Testis (tissue), 3 donors: ENCODE data around the gene PNPLA8. TPM values are rescaled to one million over a fixed set of nuclear protein-coding genes. Genes with fewer than 3 reads are reported as not detected.

Experiments used
- DNase-seq: peaks from one replicate; pipeline ENCODE4 v3.0.0-alpha.2; 2019
- H3K27ac ChIP-seq, 2 donors: fragments of 200-600 bp; sonication (generic); one replicate each; pipeline ENCODE4 v1.5.1; 2019
- H3K27me3 ChIP-seq: fragments of 200-600 bp; sonication (generic); one replicate; pipeline ENCODE4 v1.5.1; 2019
- H3K36me3 ChIP-seq: fragments of 200-600 bp; sonication (generic); one replicate; pipeline ENCODE4 v1.5.1; 2017; ENCODE audit warnings: low read depth; ENCODE audit errors: missing control alignments
- H3K4me1 ChIP-seq: fragments of 200-600 bp; sonication (generic); one replicate; pipeline ENCODE4 v1.5.1; 2019
- H3K4me3 ChIP-seq, 2 donors: fragments of 200-600 bp; sonication (generic); one replicate each; pipeline ENCODE4 v1.5.1; 2017 to 2019
- H3K9me3 ChIP-seq: fragments of 200-600 bp; sonication (generic); one replicate; pipeline ENCODE4 v1.5.1; 2017
- POLR2A ChIP-seq: fragments of 450-650 bp; IDR thresholded peaks from one replicate; pipeline ENCODE4 v1.6.1; 2017; ENCODE audit warnings: antibody characterized with exemption, mild to moderate bottlenecking, moderate library complexity
- WGBS, 2 donors: methylation state at CpG; one replicate each; pipeline ENCODE4 v1.1.5; 2018; 5-methylcytosine and 5-hydroxymethylcytosine counted together
- intact Hi-C: fragments of 100-400 bp; cut with DNase I; formaldehyde crosslinking; loops from one replicate; pipeline ENCODE4 v1.15.1; 2023; ENCODE audit warnings: low total_unique reads
- polyA plus RNA-seq: library from polyadenylated mRNA; stranded (reverse); fragments of 350-450 nt; fragmentation: Illumina TruSeq; extraction: RNeasy Lipid Tissue Mini Kit (QIAGEN cat#74804); gene quantifications from one replicate; pipeline ENCODE4 v1.2.3, GENCODE V29; 2014; ENCODE audit warnings: low read depth, low replicate concordance; ENCODE audit not compliant: insufficient read depth
- total RNA-seq, 2 donors: library from RNA; depleted of rRNA; stranded (reverse); fragments of >200 nt; gene quantifications; one replicate each; pipeline ENCODE4 v1.2.3, GENCODE V29; 2016
- TF ChIP-seq, protein P1 (sequence below), 3 experiments: fragments of 450-650 bp in 2 of 3; fragments of 200-600 bp in 1 of 3; sonication (generic) in 1 of 3; IDR thresholded peaks; one replicate each; pipeline ENCODE4 v1.5.1; 2016 to 2019; ENCODE audit warnings: antibody characterized with exemption in 3 of 3, mild to moderate bottlenecking in 2 of 3, moderate library complexity in 1 of 3

The PNPLA8 gene
- total and polyA plus RNA-seq, 3 donors from 2014 or later = 14.0 to 30.1 (median 23.5) TPM

DNA sequence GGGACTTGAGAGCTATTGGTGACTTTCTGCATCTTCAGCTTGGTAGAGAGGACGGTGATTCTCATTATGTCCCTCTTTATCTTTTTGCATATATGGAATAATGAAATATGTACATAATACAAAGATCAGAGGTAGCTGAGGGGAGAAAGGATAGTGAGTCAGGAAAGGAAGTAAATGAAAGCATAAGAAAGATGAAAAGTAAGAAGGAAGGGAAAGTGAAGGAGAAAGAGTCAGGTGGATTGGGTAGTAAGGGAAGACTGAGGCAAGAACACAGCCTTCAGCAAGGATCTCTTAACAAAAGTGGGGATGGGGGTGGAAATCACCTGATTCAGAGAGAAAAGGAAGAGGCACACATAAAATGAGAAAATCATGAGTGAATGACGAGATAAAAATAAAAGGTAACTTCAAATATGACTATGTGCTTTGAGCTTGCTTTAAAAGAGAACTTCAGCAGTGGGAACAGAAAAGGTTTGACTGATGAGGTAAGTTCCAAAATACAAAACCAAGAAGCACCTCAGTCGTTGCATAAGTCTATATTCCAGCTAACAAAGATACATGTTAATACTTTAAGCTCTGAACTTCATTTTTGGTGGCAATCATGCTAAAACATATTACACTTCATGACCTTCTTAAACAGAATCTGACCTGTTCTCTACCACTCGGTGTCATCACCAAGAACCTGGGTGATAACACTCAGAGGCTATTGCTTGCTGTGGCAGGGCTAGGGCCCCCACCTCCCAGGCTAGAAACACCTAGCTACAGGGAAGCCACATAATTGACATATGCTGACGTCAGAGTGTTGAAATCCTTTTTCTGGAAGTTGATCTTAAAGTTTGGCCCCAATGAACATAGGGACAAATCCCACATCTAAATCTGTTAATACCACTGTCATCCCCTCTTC is 102.6 kb downstream of the PNPLA8 start:
- no peak overlapping the region for H3K27ac ChIP-seq
- no peak overlapping the region for H3K4me3 ChIP-seq
- no peak for DNase-seq
- H3K4me1 ChIP-seq = no peaks in the 10 kb centered on the region
- no peaks in the 10 kb centered on the region for H3K36me3 ChIP-seq
- intact Hi-C loops = no loop called here
- no peaks in the 10 kb centered on the region for H3K9me3 ChIP-seq
- no peaks in the 10 kb centered on the region for H3K27me3 ChIP-seq
- WGBS, 2 donors = 82 to 85% methylated on average over 5 of the region's 5 CpGs
- no peak for TF ChIP-seq POLR2A
- TF ChIP-seq, protein P1, sequence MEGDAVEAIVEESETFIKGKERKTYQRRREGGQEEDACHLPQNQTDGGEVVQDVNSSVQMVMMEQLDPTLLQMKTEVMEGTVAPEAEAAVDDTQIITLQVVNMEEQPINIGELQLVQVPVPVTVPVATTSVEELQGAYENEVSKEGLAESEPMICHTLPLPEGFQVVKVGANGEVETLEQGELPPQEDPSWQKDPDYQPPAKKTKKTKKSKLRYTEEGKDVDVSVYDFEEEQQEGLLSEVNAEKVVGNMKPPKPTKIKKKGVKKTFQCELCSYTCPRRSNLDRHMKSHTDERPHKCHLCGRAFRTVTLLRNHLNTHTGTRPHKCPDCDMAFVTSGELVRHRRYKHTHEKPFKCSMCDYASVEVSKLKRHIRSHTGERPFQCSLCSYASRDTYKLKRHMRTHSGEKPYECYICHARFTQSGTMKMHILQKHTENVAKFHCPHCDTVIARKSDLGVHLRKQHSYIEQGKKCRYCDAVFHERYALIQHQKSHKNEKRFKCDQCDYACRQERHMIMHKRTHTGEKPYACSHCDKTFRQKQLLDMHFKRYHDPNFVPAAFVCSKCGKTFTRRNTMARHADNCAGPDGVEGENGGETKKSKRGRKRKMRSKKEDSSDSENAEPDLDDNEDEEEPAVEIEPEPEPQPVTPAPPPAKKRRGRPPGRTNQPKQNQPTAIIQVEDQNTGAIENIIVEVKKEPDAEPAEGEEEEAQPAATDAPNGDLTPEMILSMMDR (IDR thresholded peaks at IDR 0.05) = no peak

DNA sequence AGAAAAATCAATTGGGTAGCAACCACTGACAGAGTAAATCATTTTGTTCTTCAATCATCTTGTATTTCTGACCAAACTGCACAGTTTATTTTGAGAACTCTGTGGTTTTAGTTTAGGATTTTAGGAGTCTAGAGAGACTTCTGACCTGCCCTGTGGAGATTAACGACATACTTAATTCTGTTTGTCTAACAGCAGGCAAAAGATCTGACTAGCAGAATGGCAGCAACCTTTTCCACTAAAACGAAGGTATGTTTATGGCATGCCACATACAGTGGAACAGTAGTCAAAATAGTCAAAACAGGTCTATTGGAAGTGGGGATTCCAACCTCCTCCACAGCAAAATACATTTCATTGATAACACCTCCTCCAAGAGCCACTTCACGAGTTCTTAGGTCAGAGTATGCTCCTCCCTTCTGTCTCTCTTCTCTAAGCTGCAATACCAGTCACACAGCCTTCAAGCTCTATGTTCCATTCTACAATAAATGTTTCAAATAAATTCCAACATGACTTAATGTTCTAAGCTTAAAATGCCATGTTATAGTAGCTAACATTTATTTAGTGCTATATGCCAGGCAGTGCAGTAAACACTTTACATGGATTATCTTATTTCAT is 104.1 kb downstream of the PNPLA8 start:
- no peaks in the 10 kb centered on the region for H3K36me3 ChIP-seq
- TF ChIP-seq POLR2A = no peak
- TF ChIP-seq, protein P1 (IDR thresholded peaks at IDR 0.05) = no peak
- no peaks in the 10 kb centered on the region for H3K27me3 ChIP-seq
- intact Hi-C loops = no loop called here
- no peak overlapping the region for H3K27ac ChIP-seq
- H3K4me1 ChIP-seq = no peaks in the 10 kb centered on the region
- no peak overlapping the region for H3K4me3 ChIP-seq
- DNase-seq = no peak
- no peaks in the 10 kb centered on the region for H3K9me3 ChIP-seq
- 23 to 41% methylated on average over 3 of the region's 3 CpGs for WGBS, 2 donors

Other genes with a start within 250 kb of the PNPLA8 start
- gene NRCAM, start 69.7 kb downstream of the PNPLA8 start, total RNA-seq = 1 to 10 TPM; 7.4 to 7.6 TPM
- 11.4 TPM for gene NRCAM, start 69.7 kb downstream of the PNPLA8 start, polyA plus RNA-seq
- gene THAP5, start 43.6 kb upstream of the PNPLA8 start, total RNA-seq = 10 to 100 TPM; 29.7 to 48.1 TPM
- gene THAP5, start 43.6 kb upstream of the PNPLA8 start, polyA plus RNA-seq = 29.9 TPM
- 10 to 100 TPM; 28.8 to 37.7 TPM for gene DNAJB9, start 43.7 kb upstream of the PNPLA8 start, total RNA-seq
- 63.3 TPM for gene DNAJB9, start 43.7 kb upstream of the PNPLA8 start, polyA plus RNA-seq